Natural killer cell (primary cell): Measurements from ENCODE around the gene ZNF213. TPM values are rescaled to one million over a fixed set of nuclear protein-coding genes. Genes with fewer than 3 reads are reported as not detected.

Source experiments
- ATAC-seq, 3 donors: fragments of 150-1000 bp in 2 of 3; fragments of 200-7000 bp in 1 of 3; cut with Tn5 transposase; 1 replicate in 1 of 3; 2 replicates in 2 of 3; pipeline ENCODE4 v1.10.0; 2021; ENCODE audit warnings: mild to moderate bottlenecking in 2 of 3, moderate library complexity in 2 of 3
- DNase-seq, 2 donors: peaks; one replicate each; pipeline versions ENCODE4 v3.0.0 to v3.0.0-alpha.2; 2013 to 2021; ENCODE audit warnings: mixed read lengths in 1 of 2
- H3K27ac ChIP-seq: one replicate; pipeline ENCODE4 v1.5.1; 2013; ENCODE audit warnings: mild to moderate bottlenecking, low read length
- H3K27me3 ChIP-seq: one replicate; pipeline ENCODE4 v1.6.1; 2013; ENCODE audit warnings: low read length; ENCODE audit not compliant: control insufficient read depth, insufficient read depth
- H3K36me3 ChIP-seq: one replicate; pipeline ENCODE4 v1.6.1; 2013; ENCODE audit warnings: low read length; ENCODE audit not compliant: control insufficient read depth, insufficient read depth
- H3K4me1 ChIP-seq: one replicate; pipeline ENCODE4 v1.6.1; 2013; ENCODE audit warnings: low read length; ENCODE audit not compliant: control insufficient read depth, insufficient read depth
- H3K4me3 ChIP-seq: one replicate; pipeline ENCODE4 v1.5.1; 2013; ENCODE audit warnings: low read length
- H3K9me3 ChIP-seq: one replicate; pipeline ENCODE4 v1.6.1; 2013; ENCODE audit warnings: low read length; ENCODE audit not compliant: control insufficient read depth, insufficient read depth
- H3K27ac Mint-ChIP-seq, 2 donors: one replicate each; pipeline ENCODE4 v1.8.0; 2022; ENCODE audit warnings: mild to moderate bottlenecking in 2 of 2, mixed read lengths in 2 of 2, moderate library complexity in 1 of 2
- H3K27me3 Mint-ChIP-seq, 2 donors: one replicate each; pipeline ENCODE4 v1.8.0; 2022; ENCODE audit warnings: low read depth in 2 of 2, mixed read lengths in 2 of 2
- H3K36me3 Mint-ChIP-seq: one replicate; pipeline ENCODE4 v1.8.0; 2022; ENCODE audit warnings: mixed read lengths
- H3K4me1 Mint-ChIP-seq, 2 donors: one replicate each; pipeline ENCODE4 v1.8.0; 2022; ENCODE audit warnings: mixed read lengths in 2 of 2
- H3K4me3 Mint-ChIP-seq: one replicate; pipeline ENCODE4 v1.8.0; 2022; ENCODE audit warnings: mild to moderate bottlenecking, moderate library complexity, mixed read lengths
- H3K9me3 Mint-ChIP-seq, 2 donors: one replicate each; pipeline ENCODE4 v1.8.0; 2022; ENCODE audit warnings: mixed read lengths in 2 of 2
- WGBS: methylation state at CpG from one replicate; pipeline ENCODE4 v1.1.7; 2013; ENCODE audit warnings: missing lambda C conversion rate; ENCODE audit not compliant: insufficient coverage; 5-methylcytosine and 5-hydroxymethylcytosine counted together
- intact Hi-C: fragments of 100-400 bp; cut with micrococcal nuclease; formaldehyde crosslinking; loops from one replicate; pipeline ENCODE4 v1.14.2; 2022
- total RNA-seq, 4 donors: library from RNA; stranded (reverse); fragments of 120-200 nt in 1 of 4; gene quantifications; one replicate each; pipeline versions ENCODE4 v1.2.3 to v1.2.4, GENCODE V29; 2013 to 2022
- TF ChIP-seq, protein P1 (sequence below): fragments of 200-600 bp; IDR thresholded peaks from one replicate; pipeline ENCODE4 v1.8.0; 2022; ENCODE audit warnings: antibody characterized with exemption

The ZNF213 gene
- total RNA-seq, 3 donors from 2014 or later (not counting 1 experiment from before 2014, with no cell fraction given), result 4.8 to 6.8 (median 5.1) TPM

DNA sequence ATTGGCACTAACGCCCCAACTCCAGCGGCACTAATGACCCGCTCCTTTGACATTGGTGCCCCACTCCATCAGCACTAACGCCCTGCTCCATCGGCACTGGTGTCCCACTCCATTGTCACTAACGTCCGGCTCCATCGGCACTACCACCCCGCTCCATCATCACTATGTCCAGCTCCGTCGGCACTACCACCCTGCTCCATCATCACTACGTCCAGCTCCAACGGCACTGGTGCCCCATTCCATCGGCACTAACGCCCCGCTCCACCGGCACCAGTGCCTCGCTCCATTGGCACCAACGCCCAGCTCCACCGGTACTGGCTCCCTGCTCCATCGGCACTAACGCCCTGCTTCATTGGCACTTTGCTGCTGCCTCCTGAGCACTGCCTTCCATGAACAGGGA lies 7.5 kb downstream of the ZNF213 start:
- Histone ChIP-seq H3K27me3 (no peaks in the 10 kb centered on the region), H3K9me3 (no peaks in the 10 kb centered on the region), H3K27ac (no peak overlapping the region), H3K36me3 (peaks cover 30% of the 10 kb centered on the region), H3K4me1 (no peaks in the 10 kb centered on the region), H3K4me3 (no peak overlapping the region)
- peaks cover 0 to 6% of the 10 kb centered on the region in 2 donors for H3K4me1 Mint-ChIP-seq
- TF ChIP-seq, protein P1, sequence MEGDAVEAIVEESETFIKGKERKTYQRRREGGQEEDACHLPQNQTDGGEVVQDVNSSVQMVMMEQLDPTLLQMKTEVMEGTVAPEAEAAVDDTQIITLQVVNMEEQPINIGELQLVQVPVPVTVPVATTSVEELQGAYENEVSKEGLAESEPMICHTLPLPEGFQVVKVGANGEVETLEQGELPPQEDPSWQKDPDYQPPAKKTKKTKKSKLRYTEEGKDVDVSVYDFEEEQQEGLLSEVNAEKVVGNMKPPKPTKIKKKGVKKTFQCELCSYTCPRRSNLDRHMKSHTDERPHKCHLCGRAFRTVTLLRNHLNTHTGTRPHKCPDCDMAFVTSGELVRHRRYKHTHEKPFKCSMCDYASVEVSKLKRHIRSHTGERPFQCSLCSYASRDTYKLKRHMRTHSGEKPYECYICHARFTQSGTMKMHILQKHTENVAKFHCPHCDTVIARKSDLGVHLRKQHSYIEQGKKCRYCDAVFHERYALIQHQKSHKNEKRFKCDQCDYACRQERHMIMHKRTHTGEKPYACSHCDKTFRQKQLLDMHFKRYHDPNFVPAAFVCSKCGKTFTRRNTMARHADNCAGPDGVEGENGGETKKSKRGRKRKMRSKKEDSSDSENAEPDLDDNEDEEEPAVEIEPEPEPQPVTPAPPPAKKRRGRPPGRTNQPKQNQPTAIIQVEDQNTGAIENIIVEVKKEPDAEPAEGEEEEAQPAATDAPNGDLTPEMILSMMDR, result no peak
- H3K27ac Mint-ChIP-seq, result no peak overlapping the region
- H3K27me3 Mint-ChIP-seq, result no peaks in the 10 kb centered on the region
- ATAC-seq (no peak), DNase-seq (no peak)
- peaks cover 7% of the 10 kb centered on the region for H3K36me3 Mint-ChIP-seq
- intact Hi-C loops, result no loop called here
- H3K4me3 Mint-ChIP-seq, result no peak overlapping the region
- WGBS, result 98% methylated on average over 22 of the region's 22 CpGs
- H3K9me3 Mint-ChIP-seq, result no peaks in the 10 kb centered on the region

- H3K4me3 Mint-ChIP-seq, result no peak overlapping the region
- no peaks in the 10 kb centered on the region for H3K27me3 ChIP-seq
- H3K27me3 Mint-ChIP-seq, result no peaks in the 10 kb centered on the region
- peaks cover 0 to 6% of the 10 kb centered on the region in 2 donors for H3K4me1 Mint-ChIP-seq
- intact Hi-C loops, result no loop called here
- H3K36me3 ChIP-seq, result peaks cover 26% of the 10 kb centered on the region
- DNase-seq (no peak), ATAC-seq (no peak)
- 94% methylated on average over 13 of the region's 13 CpGs for WGBS
- H3K9me3 Mint-ChIP-seq, result no peaks in the 10 kb centered on the region
- TF ChIP-seq, protein P1, result no peak
- no peak overlapping the region for H3K27ac Mint-ChIP-seq
- peaks cover 7% of the 10 kb centered on the region for H3K36me3 Mint-ChIP-seq
- no peak overlapping the region for H3K4me3 ChIP-seq
- H3K9me3 ChIP-seq, result no peaks in the 10 kb centered on the region
- no peak overlapping the region for H3K27ac ChIP-seq
- no peaks in the 10 kb centered on the region for H3K4me1 ChIP-seq
These were observed 7.9 kb downstream of the ZNF213 start for GRCh38 chr16:3142770-3143169.

DNA sequence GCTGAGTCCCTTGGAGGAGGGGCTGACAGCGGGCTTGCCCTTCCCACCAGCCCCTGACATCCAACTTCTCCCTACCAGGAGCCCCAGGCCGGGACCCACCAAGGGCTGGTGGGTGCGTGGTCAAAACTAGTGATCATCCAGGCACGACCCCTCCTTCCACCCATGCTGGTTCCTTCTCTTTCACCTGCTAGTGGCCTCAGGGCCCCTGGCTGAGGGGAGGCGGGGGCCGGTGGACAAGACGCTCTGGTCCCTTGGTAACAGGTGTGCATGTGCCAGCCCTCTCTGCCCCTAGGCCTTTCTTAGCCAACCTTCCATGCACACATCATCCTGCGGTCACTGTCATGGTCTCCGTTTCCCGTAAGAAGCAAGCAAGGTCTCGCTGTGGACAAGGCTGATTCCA lies 8.4 kb downstream of the ZNF213 start:
- peaks cover 26% of the 10 kb centered on the region for H3K36me3 ChIP-seq
- H3K4me3 ChIP-seq, result no peak overlapping the region
- no peaks in the 10 kb centered on the region for H3K27me3 ChIP-seq
- Mint-ChIP-seq H3K9me3 (no peaks in the 10 kb centered on the region), H3K4me1 (peaks cover 0 to 6% of the 10 kb centered on the region in 2 donors), H3K27ac (no peak overlapping the region), H3K27me3 (no peaks in the 10 kb centered on the region), H3K4me3 (no peak overlapping the region), H3K36me3 (peaks cover 7% of the 10 kb centered on the region)
- TF ChIP-seq, protein P1, result no peak
- H3K4me1 ChIP-seq, result no peaks in the 10 kb centered on the region
- ATAC-seq, result no peak
- WGBS, result 92% methylated on average over 11 of the region's 11 CpGs
- DNase-seq, result no peak
- intact Hi-C loops, result no loop called here
- H3K27ac ChIP-seq, result no peak overlapping the region
- H3K9me3 ChIP-seq, result no peaks in the 10 kb centered on the region

DNA sequence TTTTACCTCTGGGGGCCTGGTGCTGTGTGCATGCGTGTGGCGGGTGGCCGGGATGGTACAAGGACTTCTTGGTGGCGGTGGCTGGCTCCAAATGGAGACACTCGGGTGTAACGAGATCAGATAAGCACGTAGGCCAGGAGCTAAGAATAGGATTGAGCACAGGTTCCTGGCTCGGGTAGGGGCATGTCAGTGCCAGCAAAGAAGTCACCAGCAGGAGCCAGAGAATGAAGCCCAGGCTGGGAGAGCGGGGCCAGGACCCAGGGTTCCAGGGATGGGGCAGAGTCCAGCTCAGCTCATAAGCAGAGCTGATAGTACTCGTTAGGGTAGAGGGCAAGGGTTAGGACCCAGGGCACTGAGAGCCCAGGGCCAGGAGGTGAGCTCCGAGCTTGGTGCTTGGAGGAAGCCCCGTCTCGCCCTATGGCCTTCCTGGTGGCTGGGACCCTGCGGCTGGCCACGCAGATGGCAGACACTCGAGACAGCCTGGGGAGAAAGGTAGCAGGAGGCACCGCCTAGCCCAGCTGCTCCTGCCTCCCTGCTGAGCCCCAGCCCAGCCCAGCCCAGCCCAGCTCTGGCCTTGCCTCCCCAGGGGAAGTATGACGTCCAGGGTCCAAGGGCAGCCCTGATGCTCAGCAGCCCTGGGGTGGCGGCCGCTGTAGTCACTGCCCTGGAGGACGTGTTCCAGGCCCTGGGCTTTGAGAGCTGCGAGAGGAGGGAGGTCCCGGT lies 8.9 kb downstream of the ZNF213 start:
- H3K4me1 Mint-ChIP-seq, result peaks cover 0 to 7% of the 10 kb centered on the region in 2 donors
- TF ChIP-seq, protein P1, result no peak
- WGBS, result 93% methylated on average over 23 of the region's 23 CpGs
- H3K9me3 Mint-ChIP-seq, result no peaks in the 10 kb centered on the region
- no peak overlapping the region for H3K4me3 ChIP-seq
- H3K27me3 Mint-ChIP-seq, result no peaks in the 10 kb centered on the region
- ATAC-seq, result no peak
- intact Hi-C loops, result no loop called here
- peaks cover 25% of the 10 kb centered on the region for H3K36me3 ChIP-seq
- DNase-seq, result no peak
- no peak overlapping the region for H3K27ac ChIP-seq
- H3K36me3 Mint-ChIP-seq, result peaks cover 7% of the 10 kb centered on the region
- H3K27me3 ChIP-seq, result no peaks in the 10 kb centered on the region
- no peak overlapping the region for H3K27ac Mint-ChIP-seq
- no peak overlapping the region for H3K4me3 Mint-ChIP-seq
- no peaks in the 10 kb centered on the region for H3K9me3 ChIP-seq
- no peaks in the 10 kb centered on the region for H3K4me1 ChIP-seq
